DOHH2 (cell line): Measurements from ENCODE around the gene RPS6KA2.

ENCODE experiments used
- EZH2phosphoT487 ChIP-seq: fragments of 200-600 bp; sonication (generic); IDR thresholded peaks from 2 replicates; pipeline ENCODE4 v1.6.1; 2017; ENCODE audit warnings: borderline replicate concordance, mild to moderate bottlenecking, antibody characterized with exemption, low read length, moderate library complexity, mixed read lengths
- TF ChIP-seq, protein P1 (sequence below): fragments of 200-600 bp; sonication (generic); IDR thresholded peaks from one replicate; pipeline ENCODE4 v1.5.1; 2014; ENCODE audit warnings: antibody characterized with exemption, mild to moderate bottlenecking, low read depth, low read length; ENCODE audit not compliant: poor library complexity, severe bottlenecking

DNA sequence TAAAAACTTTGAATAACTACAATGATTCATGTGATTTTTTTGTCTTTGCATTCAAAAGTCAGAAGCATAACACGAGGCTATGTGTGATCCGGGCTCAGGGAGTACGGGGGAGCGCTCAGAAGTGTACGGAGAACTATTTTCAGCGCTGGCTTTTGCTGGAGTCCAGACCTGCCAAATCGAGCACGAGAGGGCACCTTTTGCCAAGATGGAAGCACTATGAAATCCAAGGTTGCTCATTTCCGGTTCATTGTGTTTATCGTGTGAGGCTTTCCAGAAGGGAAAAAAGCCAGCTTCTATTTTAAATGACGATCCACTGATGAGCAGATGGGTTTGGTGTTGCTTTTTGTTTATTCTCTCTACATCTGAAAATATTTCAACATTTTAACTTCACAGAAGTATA, 51.8 kb downstream of the RPS6KA2 start:
- TF ChIP-seq, protein P1, sequence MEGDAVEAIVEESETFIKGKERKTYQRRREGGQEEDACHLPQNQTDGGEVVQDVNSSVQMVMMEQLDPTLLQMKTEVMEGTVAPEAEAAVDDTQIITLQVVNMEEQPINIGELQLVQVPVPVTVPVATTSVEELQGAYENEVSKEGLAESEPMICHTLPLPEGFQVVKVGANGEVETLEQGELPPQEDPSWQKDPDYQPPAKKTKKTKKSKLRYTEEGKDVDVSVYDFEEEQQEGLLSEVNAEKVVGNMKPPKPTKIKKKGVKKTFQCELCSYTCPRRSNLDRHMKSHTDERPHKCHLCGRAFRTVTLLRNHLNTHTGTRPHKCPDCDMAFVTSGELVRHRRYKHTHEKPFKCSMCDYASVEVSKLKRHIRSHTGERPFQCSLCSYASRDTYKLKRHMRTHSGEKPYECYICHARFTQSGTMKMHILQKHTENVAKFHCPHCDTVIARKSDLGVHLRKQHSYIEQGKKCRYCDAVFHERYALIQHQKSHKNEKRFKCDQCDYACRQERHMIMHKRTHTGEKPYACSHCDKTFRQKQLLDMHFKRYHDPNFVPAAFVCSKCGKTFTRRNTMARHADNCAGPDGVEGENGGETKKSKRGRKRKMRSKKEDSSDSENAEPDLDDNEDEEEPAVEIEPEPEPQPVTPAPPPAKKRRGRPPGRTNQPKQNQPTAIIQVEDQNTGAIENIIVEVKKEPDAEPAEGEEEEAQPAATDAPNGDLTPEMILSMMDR, result no peak
- TF ChIP-seq EZH2phosphoT487, result no peak
